ENCODE measurements around the gene RBM44.

RBM44 gene

DNA sequence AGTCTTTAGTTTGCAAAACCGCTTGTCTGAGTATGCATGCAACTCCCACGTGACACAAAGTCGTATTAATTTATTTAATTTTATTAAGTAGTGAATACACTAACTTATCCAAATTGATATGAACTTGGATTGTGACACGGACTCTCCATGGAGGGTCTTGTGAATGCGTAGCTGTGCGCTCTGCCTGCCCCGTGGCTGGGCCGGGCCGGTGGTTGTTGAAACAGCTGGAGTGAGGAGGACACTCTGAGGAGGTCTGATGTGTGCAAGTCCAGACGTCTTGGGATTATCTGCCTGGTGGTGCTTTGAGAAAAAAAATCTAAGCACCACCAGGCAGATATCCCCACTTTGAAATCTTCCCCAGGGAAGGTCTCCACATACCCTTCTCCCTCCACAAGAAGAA is 41.0 kb upstream of the RBM44 start:
- Histone ChIP-seq H4K20me1 (ENCODE audit: insufficient read depth, low read length) (no peaks in the 10 kb centered on the region), H3K9me3 (replicated peaks; ENCODE audit: insufficient read depth, low read length) (no peaks in the 10 kb centered on the region), H3K4me2 (ENCODE audit: low read depth, low read length) (no peak overlapping the region), H3K79me2 (ENCODE audit: low read length) (peaks cover 3% of the 10 kb centered on the region; the same call in 1 of the 2 replicates), H3K9ac (ENCODE audit: low read length) (no peak overlapping the region), H2AFZ (ENCODE audit: low read length) (no peak overlapping the region), H3K9me2 (replicated peaks; ENCODE audit: insufficient read depth, low read length) (no peaks in the 10 kb centered on the region), H3K4me3 (ENCODE audit: low read length) (no peak overlapping the region), H3F3A (ENCODE audit: insufficient read depth, low read length) (peaks cover 3% of the 10 kb centered on the region), H3K27ac (ENCODE audit: low read length) (no peak overlapping the region), H3K36me3 (replicated peaks; ENCODE audit: insufficient read depth, low read length) (peaks cover 3% of the 10 kb centered on the region), H3K4me1 (ENCODE audit: low read length) (peaks cover 8% of the 10 kb centered on the region), H3K27me3 (replicated peaks; ENCODE audit: insufficient read depth, low read length) (no peaks in the 10 kb centered on the region)
- TF ChIP-seq, protein P1, sequence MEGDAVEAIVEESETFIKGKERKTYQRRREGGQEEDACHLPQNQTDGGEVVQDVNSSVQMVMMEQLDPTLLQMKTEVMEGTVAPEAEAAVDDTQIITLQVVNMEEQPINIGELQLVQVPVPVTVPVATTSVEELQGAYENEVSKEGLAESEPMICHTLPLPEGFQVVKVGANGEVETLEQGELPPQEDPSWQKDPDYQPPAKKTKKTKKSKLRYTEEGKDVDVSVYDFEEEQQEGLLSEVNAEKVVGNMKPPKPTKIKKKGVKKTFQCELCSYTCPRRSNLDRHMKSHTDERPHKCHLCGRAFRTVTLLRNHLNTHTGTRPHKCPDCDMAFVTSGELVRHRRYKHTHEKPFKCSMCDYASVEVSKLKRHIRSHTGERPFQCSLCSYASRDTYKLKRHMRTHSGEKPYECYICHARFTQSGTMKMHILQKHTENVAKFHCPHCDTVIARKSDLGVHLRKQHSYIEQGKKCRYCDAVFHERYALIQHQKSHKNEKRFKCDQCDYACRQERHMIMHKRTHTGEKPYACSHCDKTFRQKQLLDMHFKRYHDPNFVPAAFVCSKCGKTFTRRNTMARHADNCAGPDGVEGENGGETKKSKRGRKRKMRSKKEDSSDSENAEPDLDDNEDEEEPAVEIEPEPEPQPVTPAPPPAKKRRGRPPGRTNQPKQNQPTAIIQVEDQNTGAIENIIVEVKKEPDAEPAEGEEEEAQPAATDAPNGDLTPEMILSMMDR (IDR thresholded peaks at IDR 0.05; ENCODE audit: low read length) = no peak
- no peak for TF ChIP-seq EZH2 (optimal IDR thresholded peaks at IDR 0.05; ENCODE audit: low read depth, low read length)
- no peak for TF ChIP-seq EZH2phosphoT487 (IDR thresholded peaks at IDR 0.05; ENCODE audit: low read length)
- no peak for DNase-seq

GRCh38 chr2:237758185-237758584 is 40.4 kb upstream of the RBM44 start:
- Histone ChIP-seq H3K27ac (ENCODE audit: low read length) (no peak overlapping the region), H3K9me3 (replicated peaks; ENCODE audit: insufficient read depth, low read length) (no peaks in the 10 kb centered on the region), H3K4me3 (ENCODE audit: low read length) (no peak overlapping the region), H3K4me2 (ENCODE audit: low read depth, low read length) (no peak overlapping the region), H2AFZ (ENCODE audit: low read length) (no peak overlapping the region), H3K9ac (ENCODE audit: low read length) (no peak overlapping the region), H3K9me2 (replicated peaks; ENCODE audit: insufficient read depth, low read length) (no peaks in the 10 kb centered on the region), H3K36me3 (replicated peaks; ENCODE audit: insufficient read depth, low read length) (peaks cover 3% of the 10 kb centered on the region), H3K79me2 (ENCODE audit: low read length) (peaks cover 3% of the 10 kb centered on the region; the same call in 1 of the 2 replicates), H3K4me1 (ENCODE audit: low read length) (peaks cover 3% of the 10 kb centered on the region), H3K27me3 (replicated peaks; ENCODE audit: insufficient read depth, low read length) (no peaks in the 10 kb centered on the region), H3F3A (ENCODE audit: insufficient read depth, low read length) (peaks cover 2% of the 10 kb centered on the region), H4K20me1 (ENCODE audit: insufficient read depth, low read length) (no peaks in the 10 kb centered on the region)
- no peak for DNase-seq
- TF ChIP-seq, protein P1 (IDR thresholded peaks at IDR 0.05; ENCODE audit: low read length) = no peak
- TF ChIP-seq EZH2phosphoT487 (IDR thresholded peaks at IDR 0.05; ENCODE audit: low read length) (no peak), EZH2 (optimal IDR thresholded peaks at IDR 0.05; ENCODE audit: low read depth, low read length) (no peak)

DNA sequence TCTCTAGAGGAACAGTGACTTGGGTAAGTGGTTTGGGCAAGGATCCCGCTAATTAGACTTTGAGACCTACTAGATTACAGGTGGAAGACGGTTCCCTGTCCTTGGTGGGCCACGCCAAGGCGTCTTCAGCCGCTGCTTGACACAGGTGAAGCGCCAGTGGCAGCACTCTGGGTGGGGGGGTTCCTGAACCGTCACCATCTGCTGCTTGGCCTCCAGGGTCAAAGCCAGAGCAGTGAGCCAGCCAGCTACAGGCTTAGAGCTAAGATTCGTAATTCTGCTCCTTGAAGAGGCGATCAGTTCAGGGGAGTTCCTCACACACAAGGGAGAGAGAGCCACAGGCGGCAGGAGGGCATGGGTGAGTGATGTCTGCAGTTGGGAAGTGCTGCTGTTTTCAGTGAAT is 39.4 kb upstream of the RBM44 start:
- H4K20me1 ChIP-seq (ENCODE audit: insufficient read depth, low read length) = no peaks in the 10 kb centered on the region
- H3K36me3 ChIP-seq (replicated peaks; ENCODE audit: insufficient read depth, low read length) = peaks cover 3% of the 10 kb centered on the region
- no peak overlapping the region for H3K27ac ChIP-seq (ENCODE audit: low read length)
- no peaks in the 10 kb centered on the region for H3K4me1 ChIP-seq (ENCODE audit: low read length)
- no peaks in the 10 kb centered on the region for H3K9me2 ChIP-seq (replicated peaks; ENCODE audit: insufficient read depth, low read length)
- H2AFZ ChIP-seq (ENCODE audit: low read length) = no peak overlapping the region
- H3K79me2 ChIP-seq (ENCODE audit: low read length) = peaks cover 3% of the 10 kb centered on the region; the same call in 1 of the 2 replicates
- H3F3A ChIP-seq (ENCODE audit: insufficient read depth, low read length) = no peaks in the 10 kb centered on the region
- no peak overlapping the region for H3K4me2 ChIP-seq (ENCODE audit: low read depth, low read length)
- TF ChIP-seq EZH2 (optimal IDR thresholded peaks at IDR 0.05; ENCODE audit: low read depth, low read length) (no peak), EZH2phosphoT487 (IDR thresholded peaks at IDR 0.05; ENCODE audit: low read length) (no peak)
- TF ChIP-seq, protein P1 (IDR thresholded peaks at IDR 0.05; ENCODE audit: low read length) = no peak
- no peaks in the 10 kb centered on the region for H3K27me3 ChIP-seq (replicated peaks; ENCODE audit: insufficient read depth, low read length)
- no peak overlapping the region for H3K9ac ChIP-seq (ENCODE audit: low read length)
- no peak for DNase-seq
- no peaks in the 10 kb centered on the region for H3K9me3 ChIP-seq (replicated peaks; ENCODE audit: insufficient read depth, low read length)
- no peak overlapping the region for H3K4me3 ChIP-seq (ENCODE audit: low read length)

Data from MM.1S (cell line).